Measurements from ENCODE around the gene PTRH1. TPM values are rescaled to one million over a fixed set of nuclear protein-coding genes. Genes with fewer than 3 reads are reported as not detected.
A peak's percentile ranks its signal among the peaks of the same experiment; 100 is the strongest.

The PTRH1 gene
- total and polyA plus RNA-seq, 2 of the 4 experiments (the other 2 are of a cell fraction): 5.4 to 14.8 TPM

DNA sequence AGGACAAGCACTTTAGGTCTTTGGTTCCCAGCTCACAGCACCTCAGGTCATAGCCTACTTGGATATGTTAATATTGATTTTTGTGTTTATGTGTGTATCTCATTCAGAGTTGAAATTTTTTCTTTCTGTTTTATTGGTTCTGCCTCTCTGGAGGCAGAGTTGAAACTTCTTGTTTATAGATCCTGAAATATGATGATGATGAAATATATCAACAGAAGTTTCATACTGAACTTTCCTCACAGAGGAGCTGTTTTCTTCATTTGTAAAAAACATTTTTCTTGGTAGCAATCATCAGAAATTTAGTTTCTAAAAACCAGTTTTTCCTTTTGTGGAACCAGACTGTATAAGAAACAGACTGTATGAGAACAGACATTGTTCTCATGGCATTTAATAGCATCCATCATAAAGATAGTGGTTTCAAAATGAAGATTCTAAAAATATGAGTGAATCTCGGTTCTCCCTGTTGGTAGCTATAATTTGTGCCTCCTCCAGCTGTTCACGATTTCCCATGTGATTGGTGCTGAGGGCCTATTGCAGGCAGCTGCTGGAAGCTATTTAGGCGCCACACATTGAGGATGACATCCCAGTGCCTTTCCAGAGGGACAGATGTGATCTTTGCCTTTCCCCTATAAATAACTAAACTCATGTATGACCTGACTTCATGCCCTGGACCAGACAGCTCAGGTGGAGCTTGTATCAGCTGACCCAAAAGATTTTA, 48.2 kb downstream of the PTRH1 start:
- no peak overlapping the region; the same call in 1 of the 2 replicates for H4K5ac ChIP-seq (ENCODE audit: low read depth, low read length)
- intact Hi-C loops (cut with micrococcal nuclease) (loop anchor here (5.0 kb wide), 1 partner anchor 50 kb away; no protein-coding TSS in a partner anchor), dilution Hi-C loops (cut with HindIII; ENCODE audit: low sequenced_read_pairs, unreplicated experiment) (no loop called here), in situ Hi-C loops (cut with MboI; ENCODE audit: low sequenced_read_pairs) (no loop called here)
- H2BK20ac ChIP-seq (ENCODE audit: low read depth, low read length): no peak overlapping the region
- H3K56ac ChIP-seq (ENCODE audit: extremely low read depth, insufficient read depth, low read length): no peak overlapping the region
- H3K23ac ChIP-seq (ENCODE audit: low read depth, low read length): 0 out of 2 replicates have a peak overlapping the region, but pooled peaks have one; percentile 37
- ChIA-PET POLR2A (ENCODE audit: unreplicated experiment) (no interaction called here), CTCF (interaction anchor here (1.0 to 1.6 kb wide), 2 partner anchors 9 to 12 kb away, joined by 3 read pairs; no protein-coding TSS in a partner anchor)
- no peak overlapping the region for H2AFZ ChIP-seq (replicated peaks; ENCODE audit: low read length, poor library complexity)
- no peak overlapping the region for H3K9ac ChIP-seq (ENCODE audit: low read depth, low read length)
- TF ChIP-seq MAFK (IDR thresholded peaks at IDR 0.05; ENCODE audit: low read depth, low read length) (no peak), CEBPB (IDR thresholded peaks at IDR 0.05; ENCODE audit: low read depth, low read length) (0 out of 2 replicates have a peak, but pooled peaks have one; percentile 39), RFX5 (IDR thresholded peaks at IDR 0.05; ENCODE audit: low read depth, low read length) (no peak)
- no peak overlapping the region for H2BK120ac ChIP-seq (ENCODE audit: low read depth, low read length)
- no peaks in the 10 kb centered on the region for H3K27me3 ChIP-seq (ENCODE audit: control insufficient read depth, insufficient read depth, low read length)
- H3K9me3 ChIP-seq (ENCODE audit: control insufficient read depth, insufficient read depth, low read length): no peaks in the 10 kb centered on the region
- no peak overlapping the region for H4K8ac ChIP-seq (ENCODE audit: low read depth in 2 of 2, low read length in 2 of 2)
- H3K9me1 ChIP-seq (ENCODE audit: insufficient read depth, low read length): peaks cover 4% of the 10 kb centered on the region; the same call in 1 of the 2 replicates
- DNase-seq (peak; percentile 12), ATAC-seq (ENCODE audit: low read depth) (peak; percentile 70)
- H4K91ac ChIP-seq (ENCODE audit: insufficient read depth, low read depth, low read length): no peak overlapping the region
- H3K4me2 ChIP-seq (ENCODE audit: low read depth, low read length): peak overlapping the region; percentile 17; the same call in 1 of the 2 replicates
- H3K27ac ChIP-seq (ENCODE audit: insufficient read depth, low read length): peak overlapping the region; percentile 45; the same call in 1 of the 2 replicates
- H3K36me3 ChIP-seq (ENCODE audit: control insufficient read depth, insufficient read depth, low read length): peaks cover 42% of the 10 kb centered on the region
- no peak overlapping the region for H3K4ac ChIP-seq (ENCODE audit: low read depth, low read length)
- no peak overlapping the region for H2AK9ac ChIP-seq (replicated peaks; ENCODE audit: low read depth, low read length, poor library complexity)
- WGBS, 2 experiments (ENCODE audit: extremely low coverage in 2 of 2, insufficient read length in 1 of 2): no CpG with 5 or more reads among the region's 3 CpGs
- no peak overlapping the region; the same call in 1 of the 2 replicates for H3K18ac ChIP-seq (ENCODE audit: low read depth, low read length)
- H3K4me1 ChIP-seq (ENCODE audit: control insufficient read depth, insufficient read depth, low read length): peaks cover 7% of the 10 kb centered on the region; the same call in 1 of the 2 replicates
- no peak overlapping the region for H2BK15ac ChIP-seq (ENCODE audit: low read depth, low read length)
- no peak overlapping the region for H2BK5ac ChIP-seq (ENCODE audit: low read depth, low read length, poor library complexity, severe bottlenecking)
- no peak overlapping the region for H3K4me3 ChIP-seq (ENCODE audit: insufficient read depth, low read depth, low read length)
- no peak overlapping the region for H3K14ac ChIP-seq (replicated peaks; ENCODE audit: low read depth, low read length)
- H2AK5ac ChIP-seq (ENCODE audit: low read depth, low read length): no peak overlapping the region
- no TSS peak for BruUV-seq (replicated peaks)
- no peaks in the 10 kb centered on the region for H3K79me1 ChIP-seq (ENCODE audit: low read depth in 1 of 2, low read length in 2 of 2)
- no peaks in the 10 kb centered on the region for H4K20me1 ChIP-seq (ENCODE audit: insufficient read depth, low read length)

Measured in IMR-90 (cell line).